IPS DF 6.9 (cell line): ENCODE measurements around the gene DNAAF9.

Source experiments
- DNase-seq: peaks from one replicate; pipeline ENCODE4 v3.0.0-alpha.2; 2013; ENCODE audit warnings: low read depth, low spot score
- H3K27ac ChIP-seq: one replicate; pipeline ENCODE4 v1.5.1; 2013; ENCODE audit warnings: low read length, control low read depth
- H3K27me3 ChIP-seq: 2 replicates; pipeline ENCODE4 v1.6.1; 2013; ENCODE audit warnings: mild to moderate bottlenecking, low read length; ENCODE audit not compliant: control insufficient read depth, insufficient read depth
- H3K36me3 ChIP-seq: 2 replicates; pipeline ENCODE4 v1.6.1; 2013; ENCODE audit warnings: low read length; ENCODE audit not compliant: control insufficient read depth, insufficient read depth
- H3K4me1 ChIP-seq: 2 replicates; pipeline ENCODE4 v1.6.1; 2013; ENCODE audit warnings: low read length; ENCODE audit not compliant: control insufficient read depth, insufficient read depth
- H3K4me3 ChIP-seq: 2 replicates; pipeline ENCODE4 v1.5.1; 2013; ENCODE audit warnings: mild to moderate bottlenecking, low read length
- H3K9me3 ChIP-seq: 2 replicates; pipeline ENCODE4 v1.6.1; 2013; ENCODE audit warnings: low read length, inconsistent platforms; ENCODE audit not compliant: control insufficient read depth, insufficient read depth
- WGBS: extraction: QIAGEN DNeasy Blood & Tissue Kit; methylation state at CpG from one replicate; pipeline ENCODE4 v1.1.7; 2013; ENCODE audit warnings: mixed read lengths, missing lambda C conversion rate; ENCODE audit not compliant: insufficient read length, insufficient coverage; 5-methylcytosine and 5-hydroxymethylcytosine counted together

Gene DNAAF9

DNA sequence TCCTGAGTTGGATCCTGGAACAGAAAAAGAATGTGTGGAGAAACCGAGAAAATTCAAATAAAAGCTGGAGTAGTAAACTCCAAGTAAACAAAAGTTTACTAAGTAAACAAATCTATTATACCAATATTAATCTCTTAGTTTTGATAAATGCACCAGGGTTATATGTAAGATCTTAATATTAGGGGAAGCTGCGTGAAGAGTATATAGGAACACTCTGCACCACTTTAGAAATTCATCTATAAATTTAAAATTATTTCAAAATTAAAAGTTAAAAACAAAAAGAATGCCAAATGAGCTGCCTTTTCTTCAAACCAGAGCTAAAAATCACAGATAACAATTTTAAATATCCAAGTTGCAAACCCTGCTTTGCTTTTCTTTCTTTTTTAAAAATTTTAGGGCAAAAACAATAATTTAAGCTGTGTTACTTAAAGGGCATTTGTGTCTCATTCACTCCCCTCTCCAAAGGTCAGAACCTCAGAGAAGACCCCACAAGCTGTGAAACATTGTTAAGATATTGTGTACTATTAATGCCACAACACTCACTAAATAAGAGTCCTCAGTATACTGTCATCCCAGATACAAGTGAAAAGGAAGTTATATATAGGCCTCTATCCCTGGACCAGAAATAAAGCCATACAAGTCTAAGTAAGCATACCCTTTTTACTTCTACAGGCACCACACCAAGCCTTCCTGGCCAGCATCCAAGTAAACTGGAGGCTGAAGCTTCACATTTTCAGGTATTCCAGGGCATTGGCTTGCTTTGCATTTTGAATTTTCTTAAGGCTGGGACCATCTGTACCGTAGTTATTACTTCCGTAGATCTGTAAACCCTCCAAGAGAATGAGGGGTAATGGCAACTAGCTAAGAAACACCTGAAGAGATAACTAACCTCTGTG, 7.0 kb downstream of the DNAAF9 start:
- Histone ChIP-seq H3K36me3 (no peaks in the 10 kb centered on the region), H3K9me3 (no peaks in the 10 kb centered on the region), H3K27me3 (no peaks in the 10 kb centered on the region), H3K27ac (no peak overlapping the region), H3K4me1 (no peaks in the 10 kb centered on the region), H3K4me3 (no peak overlapping the region)
- DNase-seq = no peak
- WGBS = no CpG with 5 or more reads among the region's 4 CpGs

DNA sequence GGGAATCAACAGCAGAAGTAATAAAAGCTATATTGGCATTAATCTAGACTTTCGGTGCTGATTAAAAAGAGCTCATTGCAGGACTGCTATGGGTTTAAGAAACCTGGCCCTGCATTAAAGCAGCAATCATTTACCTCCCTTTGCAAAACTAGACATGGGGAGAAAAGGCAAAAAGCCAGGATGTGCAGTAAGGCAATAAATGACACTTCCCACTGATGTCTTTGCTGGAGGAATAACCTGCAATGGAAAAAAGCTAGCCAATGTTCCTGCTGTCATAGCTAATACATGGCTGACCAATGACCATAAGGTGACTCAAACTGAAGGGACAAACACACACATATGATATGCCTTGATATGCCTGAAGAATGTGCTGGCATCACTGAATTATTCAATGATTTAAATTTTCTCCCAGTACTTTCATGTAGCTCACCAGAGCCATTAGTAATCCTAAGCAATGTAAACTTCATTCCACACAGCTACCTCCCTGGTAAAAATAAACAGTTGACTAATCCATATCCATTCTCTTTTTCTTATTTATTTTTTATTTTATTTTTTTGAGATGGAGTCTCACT, 8.7 kb downstream of the DNAAF9 start:
- H3K36me3 ChIP-seq = no peaks in the 10 kb centered on the region
- WGBS = no CpG with 5 or more reads among the region's 1 CpG
- no peaks in the 10 kb centered on the region for H3K27me3 ChIP-seq
- no peaks in the 10 kb centered on the region for H3K9me3 ChIP-seq
- DNase-seq = no peak
- no peak overlapping the region for H3K4me3 ChIP-seq
- no peaks in the 10 kb centered on the region for H3K4me1 ChIP-seq
- no peak overlapping the region for H3K27ac ChIP-seq

DNA sequence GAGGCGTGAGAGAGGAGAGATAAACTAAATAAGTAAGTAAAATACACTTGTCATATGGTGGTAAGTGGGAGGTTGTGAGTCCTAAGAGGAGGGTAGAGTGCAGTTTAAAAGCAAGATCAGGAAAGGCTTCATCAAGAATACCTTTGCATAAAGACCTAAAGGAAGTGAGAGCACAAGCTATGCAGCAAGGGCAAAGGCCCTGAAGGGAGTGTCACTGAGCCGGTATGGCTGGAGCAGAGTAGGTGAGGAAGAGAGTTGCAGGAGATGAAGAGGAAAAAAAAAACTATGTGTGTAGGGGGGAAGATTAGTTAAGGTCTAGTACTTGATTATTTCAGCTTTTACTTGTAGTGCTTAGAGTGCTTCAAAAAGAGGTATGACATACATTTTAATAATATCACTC, 11.0 kb downstream of the DNAAF9 start:
- WGBS = no CpG with 5 or more reads among the region's 2 CpGs
- Histone ChIP-seq H3K4me1 (no peaks in the 10 kb centered on the region), H3K27ac (no peak overlapping the region), H3K4me3 (no peak overlapping the region), H3K27me3 (no peaks in the 10 kb centered on the region), H3K9me3 (no peaks in the 10 kb centered on the region), H3K36me3 (no peaks in the 10 kb centered on the region)
- DNase-seq = no peak

DNA sequence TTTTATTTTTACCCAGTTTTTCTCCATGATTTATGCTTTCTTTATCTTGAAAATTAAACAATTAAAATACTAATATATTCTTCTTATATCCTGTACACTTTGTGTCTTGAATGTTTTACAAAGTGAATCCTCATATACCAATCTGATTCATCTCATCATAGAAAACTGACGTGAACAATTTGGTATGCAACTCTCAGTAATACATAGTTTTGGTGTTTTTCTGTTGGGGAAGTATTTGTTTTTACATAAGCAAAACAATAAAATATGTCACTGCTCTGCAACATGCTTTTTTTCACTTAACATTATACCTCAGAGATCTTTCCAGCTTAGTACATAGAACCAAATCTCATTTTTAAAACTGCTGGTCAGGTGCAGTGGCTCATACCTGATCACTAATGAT, 14.7 kb downstream of the DNAAF9 start:
- H3K36me3 ChIP-seq = no peaks in the 10 kb centered on the region
- H3K4me1 ChIP-seq = no peaks in the 10 kb centered on the region
- WGBS = no CpG with 5 or more reads among the region's 1 CpG
- no peak overlapping the region for H3K4me3 ChIP-seq
- H3K9me3 ChIP-seq = no peaks in the 10 kb centered on the region
- no peaks in the 10 kb centered on the region for H3K27me3 ChIP-seq
- no peak for DNase-seq
- H3K27ac ChIP-seq = no peak overlapping the region

DNA sequence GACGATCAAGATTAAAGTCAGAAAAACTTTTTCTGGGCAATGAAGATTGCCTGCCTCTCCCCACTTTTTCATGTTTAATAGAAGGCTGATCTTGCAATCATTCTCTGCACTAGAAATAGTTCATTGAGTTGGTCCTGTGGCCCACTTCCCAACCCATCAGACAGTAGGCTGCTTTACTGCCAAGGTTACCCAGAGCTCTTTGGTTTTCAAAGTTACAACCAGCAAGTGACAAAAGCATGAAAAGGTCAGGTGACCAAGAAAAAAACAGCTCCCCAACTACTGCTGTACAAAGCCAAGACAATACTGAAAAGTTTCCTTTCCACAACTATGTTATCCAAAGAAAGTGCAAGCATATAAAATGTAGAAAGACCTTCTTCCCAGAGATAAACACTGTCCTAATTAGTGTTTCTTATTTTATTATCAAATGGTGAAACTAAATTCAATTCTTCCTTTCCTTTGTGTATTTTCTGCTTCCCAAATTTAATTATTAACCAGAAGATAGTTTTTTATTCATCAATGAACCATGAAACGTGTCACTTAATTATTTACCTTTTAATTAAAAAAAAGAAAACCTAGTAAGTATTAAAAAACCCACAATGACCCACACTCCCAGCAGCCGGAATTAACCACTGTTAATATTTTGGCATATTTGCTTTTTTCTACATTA, 16.6 kb downstream of the DNAAF9 start:
- no CpG with 5 or more reads among the region's 3 CpGs for WGBS
- H3K9me3 ChIP-seq = no peaks in the 10 kb centered on the region
- no peak overlapping the region for H3K4me3 ChIP-seq
- DNase-seq = no peak
- H3K27me3 ChIP-seq = no peaks in the 10 kb centered on the region
- no peaks in the 10 kb centered on the region for H3K4me1 ChIP-seq
- no peak overlapping the region for H3K27ac ChIP-seq
- H3K36me3 ChIP-seq = no peaks in the 10 kb centered on the region

DNA sequence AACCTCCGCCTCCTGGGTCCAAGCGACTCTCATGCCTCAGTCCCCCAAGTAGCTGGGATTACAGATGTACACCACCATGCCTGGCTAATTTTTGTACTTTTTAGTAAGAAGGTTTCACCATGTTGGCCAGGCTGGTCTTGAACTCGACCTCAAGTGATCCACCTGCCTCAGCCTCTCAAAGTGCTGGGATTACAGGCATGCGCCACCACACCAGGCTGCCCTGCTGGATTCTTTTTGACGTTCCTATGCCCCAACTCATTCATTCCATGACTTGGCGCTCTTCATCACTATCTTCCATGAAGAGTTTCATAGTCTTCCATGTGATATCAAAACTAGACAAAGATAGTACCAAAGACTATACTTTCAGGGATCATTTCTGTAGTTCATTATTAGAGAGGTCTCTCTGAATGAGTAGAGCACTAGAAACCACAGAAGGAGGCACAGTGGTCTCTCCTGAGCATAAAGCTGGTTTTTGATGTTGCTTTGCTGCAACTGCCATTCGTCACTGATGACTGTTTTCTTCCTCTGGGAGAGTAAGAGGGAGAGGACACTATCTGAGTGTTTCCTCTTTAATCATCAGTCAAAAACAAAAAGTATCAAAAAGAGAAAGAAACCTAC, 23.5 kb downstream of the DNAAF9 start:
- Histone ChIP-seq H3K27ac (no peak overlapping the region), H3K36me3 (no peaks in the 10 kb centered on the region), H3K9me3 (no peaks in the 10 kb centered on the region), H3K4me3 (no peak overlapping the region), H3K27me3 (no peaks in the 10 kb centered on the region; the same call in 1 of the 2 replicates), H3K4me1 (no peaks in the 10 kb centered on the region)
- no peak for DNase-seq
- no CpG with 5 or more reads among the region's 7 CpGs for WGBS

DNA sequence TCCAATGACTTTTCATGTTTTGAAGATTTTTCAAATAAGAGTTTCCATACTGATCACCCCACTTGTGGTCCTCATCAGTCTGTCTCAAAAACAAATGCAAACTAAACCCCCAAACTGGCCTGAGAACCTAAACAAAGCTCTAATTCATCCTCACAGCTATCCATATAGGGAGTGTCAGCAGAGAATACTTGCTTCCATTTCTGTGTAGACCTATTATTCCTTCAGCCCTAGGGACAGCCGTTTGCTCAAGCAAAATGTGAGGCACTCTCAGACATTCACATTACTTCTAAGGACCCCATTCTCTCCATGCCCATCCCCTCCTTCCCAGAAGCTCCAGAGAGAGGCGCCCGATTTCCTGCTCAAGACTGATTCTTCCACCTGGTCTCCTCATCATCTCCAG, 24.6 kb downstream of the DNAAF9 start:
- WGBS = no CpG with 5 or more reads among the region's 3 CpGs
- Histone ChIP-seq H3K9me3 (no peaks in the 10 kb centered on the region), H3K27me3 (no peaks in the 10 kb centered on the region; the same call in 1 of the 2 replicates), H3K4me3 (no peak overlapping the region), H3K4me1 (no peaks in the 10 kb centered on the region), H3K36me3 (no peaks in the 10 kb centered on the region; the same call in 1 of the 2 replicates), H3K27ac (no peak overlapping the region)
- no peak for DNase-seq

DNA sequence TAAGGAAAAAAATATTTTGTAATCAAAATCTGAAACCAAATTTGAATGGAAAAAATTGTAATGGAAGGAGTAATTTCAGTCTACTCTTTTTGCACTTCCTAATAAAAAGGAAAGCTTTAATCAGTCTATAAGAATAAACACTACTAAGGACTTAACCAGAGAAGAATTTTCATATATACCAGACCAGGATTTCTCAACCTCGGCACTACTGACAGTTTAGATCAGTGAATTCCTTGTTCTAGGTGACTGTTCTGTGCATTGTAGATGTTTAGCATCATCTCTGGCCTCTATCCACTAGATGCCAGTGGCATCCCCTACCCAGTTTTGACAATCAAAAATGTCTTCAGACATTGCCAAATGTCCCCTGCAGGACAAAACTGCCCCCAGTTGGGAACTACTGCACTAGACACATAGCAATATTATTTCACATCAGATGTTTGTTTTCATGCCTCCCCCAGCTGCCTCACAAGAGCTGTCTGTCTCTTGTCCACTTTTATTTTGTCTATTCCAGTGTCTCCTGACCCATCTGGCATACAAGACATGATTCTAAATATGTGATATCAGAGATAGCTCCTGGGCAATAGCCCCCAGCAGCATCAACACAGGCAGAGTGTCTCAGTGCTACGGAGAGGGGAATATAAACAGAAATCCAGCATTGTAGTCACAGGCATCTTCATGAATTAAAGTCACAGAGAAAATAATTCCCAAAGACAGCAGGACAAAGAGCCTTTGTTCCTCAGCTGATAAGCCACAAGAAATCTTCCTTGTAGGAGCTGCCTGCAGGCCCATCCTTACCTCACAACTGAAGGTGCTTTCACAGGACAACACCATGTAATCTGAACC, 27.0 kb downstream of the DNAAF9 start:
- no peaks in the 10 kb centered on the region; the same call in 1 of the 2 replicates for H3K27me3 ChIP-seq
- H3K9me3 ChIP-seq = no peaks in the 10 kb centered on the region
- no peak overlapping the region for H3K27ac ChIP-seq
- H3K4me1 ChIP-seq = no peaks in the 10 kb centered on the region
- no CpG with 5 or more reads among the region's 2 CpGs for WGBS
- no peak for DNase-seq
- H3K36me3 ChIP-seq = no peaks in the 10 kb centered on the region; the same call in 1 of the 2 replicates
- no peak overlapping the region for H3K4me3 ChIP-seq

DNA sequence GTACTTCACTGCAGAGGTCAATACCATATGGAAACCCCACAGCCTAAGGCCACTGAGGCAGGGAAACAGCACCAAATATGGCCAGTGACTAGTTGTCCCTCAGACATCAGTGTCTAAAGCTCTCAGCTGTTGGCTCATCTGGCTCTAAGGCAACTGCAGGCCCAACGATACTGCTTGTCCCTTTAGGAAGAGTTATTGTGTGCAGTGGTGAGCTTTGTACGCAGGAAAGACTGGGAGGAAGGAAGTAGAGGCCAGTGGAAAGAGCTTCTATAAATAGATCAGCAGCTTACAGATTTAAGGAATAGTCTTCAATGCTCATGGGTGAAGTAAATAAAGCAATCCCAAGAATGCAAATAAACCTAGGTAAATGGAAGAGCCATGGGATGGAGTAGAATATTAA, 29.3 kb downstream of the DNAAF9 start:
- Histone ChIP-seq H3K4me1 (no peaks in the 10 kb centered on the region), H3K27me3 (no peaks in the 10 kb centered on the region; the same call in 1 of the 2 replicates), H3K9me3 (no peaks in the 10 kb centered on the region), H3K27ac (no peak overlapping the region), H3K36me3 (no peaks in the 10 kb centered on the region; the same call in 1 of the 2 replicates), H3K4me3 (no peak overlapping the region)
- no CpG with 5 or more reads among the region's 2 CpGs for WGBS
- DNase-seq = no peak
